SK-N-SH (cell line): ENCODE data around the gene TBX21.

Experiments
- CTCF ChIP-seq: fragments of 200-600 bp; sonication (generic); IDR thresholded peaks from 2 replicates; pipeline ENCODE4 v1.6.1; 2017; ENCODE audit warnings: antibody characterized with exemption, mild to moderate bottlenecking, moderate library complexity
- EP300 ChIP-seq, 2 experiments: IDR thresholded peaks; 2 replicates each; pipeline versions ENCODE4 v1.4.0 to v1.6.1; 2012; ENCODE audit warnings: borderline replicate concordance in 1 of 2, low read depth in 1 of 2, low read length in 1 of 2
- TEAD4 ChIP-seq: IDR thresholded peaks from 2 replicates; pipeline ENCODE4 v1.4.0; 2012; ENCODE audit warnings: mild to moderate bottlenecking, borderline replicate concordance; ENCODE audit not compliant: insufficient read depth

- TF ChIP-seq TEAD4 (no peak), CTCF (no peak), EP300 (IDR thresholded peaks at IDR 0.05; ENCODE audit: borderline replicate concordance in 1 of 2, low read depth in 1 of 2, low read length in 1 of 2) (no peak)
Measured at GRCh38 chr17:47735536-47736011, 2.5 kb downstream of the TBX21 start.
